ENCODE results near the gene ANO1.

GRCh38 chr11:70065318-70066135, 12.6 kb upstream of the ANO1 start:
- TF ChIP-seq CTCF (conservative IDR thresholded peaks at IDR 0.05) (no peak), ZFX (IDR thresholded peaks at IDR 0.05) (no peak)
